Ovary (tissue), 9 donors: ENCODE measurements around the gene CELA1. TPM values are rescaled to one million over a fixed set of nuclear protein-coding genes. Genes with fewer than 3 reads are reported as not detected.
"Not testable (repeated sequence)": the region's sequence is repeated elsewhere in the genome, so short reads cannot be mapped to it uniquely, and the experiment has no call there.

Experiments used
- DNase-seq, 5 donors: peaks; one replicate each; pipeline ENCODE4 v3.0.0-alpha.2; 2019 to 2020
- H3K27ac ChIP-seq, 2 donors: fragments of 200-600 bp; one replicate each; pipeline versions ENCODE4 v1.5.1 to v1.8.0; 2019 to 2022
- H3K27me3 ChIP-seq: fragments of 200-600 bp; one replicate; pipeline ENCODE4 v1.8.0; 2022
- H3K36me3 ChIP-seq: fragments of 200-600 bp; sonication (generic); one replicate; pipeline ENCODE4 v1.5.1; 2019
- H3K4me1 ChIP-seq: one replicate; pipeline ENCODE4 v1.8.1; 2013; ENCODE audit warnings: mild to moderate bottlenecking, moderate library complexity; ENCODE audit not compliant: insufficient read depth
- H3K4me3 ChIP-seq: fragments of 200-600 bp; sonication (generic); one replicate; pipeline ENCODE4 v1.5.1; 2017
- H3K9me3 ChIP-seq, 2 donors: fragments of 200-600 bp in 1 of 2; sonication (generic) in 1 of 2; one replicate each; pipeline versions ENCODE4 v1.5.1 to v1.8.1; 2013 to 2019; ENCODE audit warnings: mild to moderate bottlenecking in 1 of 2, moderate library complexity in 1 of 2
- CTCF ChIP-seq, 3 donors: fragments of 450-650 bp in 2 of 3; fragments of 200-600 bp in 1 of 3; IDR thresholded peaks; one replicate each; pipeline versions ENCODE4 v1.5.1 to v1.8.0; 2016 to 2022; ENCODE audit warnings: antibody characterized with exemption in 3 of 3, mild to moderate bottlenecking in 1 of 3
- EP300 ChIP-seq: sonication (generic); formaldehyde crosslinking; IDR thresholded peaks from one replicate; pipeline ENCODE4 v1.6.1; 2017; ENCODE audit warnings: antibody characterized with exemption
- POLR2A ChIP-seq: fragments of 450-650 bp; IDR thresholded peaks from one replicate; pipeline ENCODE4 v1.6.1; 2017; ENCODE audit warnings: antibody characterized with exemption, mild to moderate bottlenecking, moderate library complexity
- WGBS, 3 donors: extraction: QIAGEN DNeasy Blood & Tissue Kit in 1 of 3; methylation state at CpG; one replicate each; pipeline versions ENCODE4 v1.1.5 to v1.1.7; 2013 to 2017; 5-methylcytosine and 5-hydroxymethylcytosine counted together
- intact Hi-C, 4 donors: fragments of 100-400 bp; cut with DNase I; formaldehyde crosslinking; loops; one replicate each; pipeline versions ENCODE4 v1.11.0 to v1.15.1; 2022 to 2023
- polyA plus RNA-seq, 2 donors: library from polyadenylated mRNA; stranded (reverse); fragments of 200-250 nt in 1 of 2; fragments of 350-450 nt in 1 of 2; fragmentation: Illumina TruSeq in 1 of 2; extraction: RNeasy Lipid Tissue Mini Kit (QIAGEN cat#74804) in 1 of 2; gene quantifications; one replicate each; pipeline ENCODE4 v1.2.3, GENCODE V29; 2013 to 2014
- total RNA-seq, 7 donors: library from RNA; depleted of rRNA in 2 of 7; stranded (reverse); fragments of >200 nt in 2 of 7; fragmentation: NEBNext Ultra II Directional in 3 of 7; extraction: Animal tissue kit (Norgen Biotek cat#: 25700) in 3 of 7; gene quantifications; one replicate each; pipeline versions ENCODE4 v1.1.0 to v1.2.4, GENCODE V29; 2016 to 2023
- donor health status: DM: no; HTN: no; CAD: no; lungs with moderate emphysema.
- donor health status: DM: no; HTN: no; CAD: no.
- donor health status: Bipolar disorder and iron deficiency.
- donor health status: DM: yes; HTN: yes; CAD: no.
- donor health status: DM: no; HTN: no; CAD: no.
- donor health status: DM: yes; HTN: yes; CAD: no.

CELA1 gene
- total and polyA plus RNA-seq, 9 donors, result not detected

- WGBS, 3 donors, result 61 to 74% (median 68%) methylated on average over 3 of the region's 3 CpGs
- H3K27me3 ChIP-seq, result no peaks in the 10 kb centered on the region
- no peaks in the 10 kb centered on the region for H3K9me3 ChIP-seq
- no peaks in the 10 kb centered on the region for H3K36me3 ChIP-seq
- intact Hi-C loops, result no loop called here
- H3K27ac ChIP-seq, result no peak overlapping the region
- no peak for DNase-seq
- H3K4me3 ChIP-seq, result no peak overlapping the region
- TF ChIP-seq POLR2A (no peak), CTCF (IDR thresholded peaks at IDR 0.05) (no peak), EP300 (no peak)
- no peaks in the 10 kb centered on the region for H3K4me1 ChIP-seq
These were observed 27.5 kb downstream of the CELA1 start for GRCh38 chr12:51318846-51319599.

- 89 to 90% (median 90%) methylated on average over 8 of the region's 8 CpGs for WGBS, 3 donors
- H3K36me3 ChIP-seq, DNase-seq, intact Hi-C loops, H3K4me1 ChIP-seq, H3K27ac ChIP-seq, H3K9me3 ChIP-seq, H3K27me3 ChIP-seq, H3K4me3 ChIP-seq: not testable (repeated sequence)
These were observed 28.2 kb downstream of the CELA1 start for GRCh38 chr12:51318057-51318806.

- no peaks in the 10 kb centered on the region for H3K36me3 ChIP-seq
- no peak for DNase-seq
- H3K27ac ChIP-seq, result no peak overlapping the region
- 90 to 97% (median 97%) methylated on average over 1 of the region's 1 CpG for WGBS, 3 donors
- H3K4me1 ChIP-seq, result no peaks in the 10 kb centered on the region
- intact Hi-C loops, result no loop called here
- H3K27me3 ChIP-seq, result no peaks in the 10 kb centered on the region
- H3K4me3 ChIP-seq, result no peak overlapping the region
- TF ChIP-seq CTCF (IDR thresholded peaks at IDR 0.05) (no peak), POLR2A (no peak), EP300 (no peak)
- no peaks in the 10 kb centered on the region for H3K9me3 ChIP-seq
These were observed 35.1 kb downstream of the CELA1 start for GRCh38 chr12:51311389-51311788.

DNA sequence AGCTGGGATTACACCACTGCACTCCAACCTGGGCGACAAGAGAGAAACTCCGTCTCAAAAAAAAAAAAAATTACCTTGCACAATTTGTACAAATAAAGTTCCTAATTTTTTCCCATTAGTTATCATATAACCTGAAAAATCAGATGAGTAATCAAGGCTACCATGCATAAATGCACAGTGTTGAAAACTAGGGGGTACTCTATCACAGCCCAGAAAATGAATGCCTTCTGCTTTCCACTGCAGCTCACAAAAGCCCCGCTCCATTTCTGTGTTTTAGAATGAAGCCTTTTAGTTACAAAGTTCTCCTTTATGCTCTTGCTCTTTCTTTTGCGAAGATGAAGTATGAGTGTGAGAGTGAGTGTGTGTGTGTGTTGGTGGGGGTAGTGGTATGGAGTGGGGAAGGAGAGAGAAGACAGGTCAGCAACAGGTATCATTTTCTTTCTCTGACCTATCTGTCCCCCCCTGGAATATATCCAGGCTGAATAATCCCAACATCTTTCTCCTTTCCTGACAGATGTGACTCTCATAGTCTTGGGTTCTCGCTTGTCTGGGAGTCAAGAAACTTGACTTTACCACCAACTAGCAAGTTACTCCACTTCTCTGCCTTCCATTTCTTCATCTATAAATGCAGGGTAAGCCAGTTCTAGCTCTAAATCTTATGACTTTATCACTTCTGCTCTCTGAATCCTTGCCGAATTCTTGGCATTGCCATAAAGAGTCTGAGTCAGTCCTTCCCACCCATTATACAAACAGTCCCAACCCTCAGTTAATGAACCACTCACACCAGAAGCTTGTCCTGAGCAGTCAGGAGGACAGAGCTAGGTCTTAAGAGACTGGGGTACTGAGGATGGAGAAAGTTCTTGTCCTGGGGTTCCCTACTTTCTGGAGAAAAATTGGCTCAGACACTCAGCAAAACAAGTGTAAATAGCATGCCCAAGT, 38.6 kb downstream of the CELA1 start:
- DNase-seq, result no peak
- no peak for TF ChIP-seq EP300
- TF ChIP-seq POLR2A, result no peak
- TF ChIP-seq CTCF (IDR thresholded peaks at IDR 0.05), result no peak
- Histone ChIP-seq H3K4me3 (no peak overlapping the region), H3K4me1 (no peaks in the 10 kb centered on the region), H3K27ac (no peak overlapping the region), H3K9me3 (no peaks in the 10 kb centered on the region), H3K27me3 (no peaks in the 10 kb centered on the region), H3K36me3 (no peaks in the 10 kb centered on the region)
- intact Hi-C loops, result no loop called here
- 72 to 76% (median 74%) methylated on average over 6 of the region's 6 CpGs for WGBS, 3 donors
